ENCODE measurements around the gene CCR7. TPM values are rescaled to one million over a fixed set of nuclear protein-coding genes. Genes with fewer than 3 reads are reported as not detected.

CCR7 gene
- total and polyA plus RNA-seq, 2 of the 13 experiments (the other 11 are each of a cell fraction or from before 2014, with no cell fraction given) = 0.04 to 0.53 TPM

- TF ChIP-seq ZNF629 (CRISPR knock-in tag; conservative IDR thresholded peaks at IDR 0.05) (peak; percentile 57), ZBTB7A (CRISPR knock-in tag; IDR thresholded peaks at IDR 0.05) (no peak)
- WGBS (ENCODE audit: low lambda C conversion rate) = 94% methylated on average over 1 of the region's 1 CpG
- POLR2A ChIA-PET = no interaction called here
- Histone ChIP-seq H3K27me3 (ENCODE audit: control insufficient read depth in 1 of 2, insufficient read depth in 2 of 2, low read length in 2 of 2) (peaks cover 3 to 4% of the 10 kb centered on the region in 2 experiments; a peak in 1 of 5 replicates), H3K27ac (ENCODE audit: extremely low read length, insufficient read depth, low read length) (no peak overlapping the region), H3K36me3 (replicated peaks in 1 of 2; ENCODE audit: control insufficient read depth in 1 of 2, insufficient read depth in 2 of 2, low read length in 2 of 2) (no peaks in the 10 kb centered on the region), H3K4me1 (ENCODE audit: insufficient read depth, low read length) (peaks cover 88% of the 10 kb centered on the region), H2AFZ (ENCODE audit: low read length) (no peak overlapping the region), H3K9me3 (ENCODE audit: low read length) (no peaks in the 10 kb centered on the region), H3K4me3 (replicated peaks in 1 of 3; ENCODE audit: insufficient read depth in 1 of 3, low read depth in 2 of 3, low read length in 3 of 3) (no peak overlapping the region), H4K20me1 (ENCODE audit: insufficient read depth, low read length) (no peaks in the 10 kb centered on the region), H3K9ac (ENCODE audit: insufficient read depth, low read depth, low read length) (no peak overlapping the region), H3K4me2 (ENCODE audit: low read depth, low read length) (no peak overlapping the region), H3K79me2 (ENCODE audit: insufficient read depth, low read length) (no peaks in the 10 kb centered on the region)
- in situ Hi-C loops (cut with HindIII; ENCODE audit: extremely low pct_ligation_motif_present, low pct_unique_long_range_greater_than_20kb) = no loop called here
- no TSS peak for BruUV-seq (replicated peaks)
- intact Hi-C loops (cut with micrococcal nuclease; ENCODE audit: unreplicated experiment) = no loop called here
- no peak for ATAC-seq
- FAIRE-seq = no peak
- no peak for DNase-seq (ENCODE audit: low spot score)
- CTCF ChIA-PET (ENCODE audit: low intra/inter-chr PET ratio, low total read pairs) = no interaction called here
These were observed 9.0 kb downstream of the CCR7 start for GRCh38 chr17:40556198-40556661.

- Histone ChIP-seq H3K27me3 (ENCODE audit: control insufficient read depth in 1 of 2, insufficient read depth in 2 of 2, low read length in 2 of 2) (no peaks in the 10 kb centered on the region; a peak in 1 of 5 replicates), H3K79me2 (ENCODE audit: insufficient read depth, low read length) (no peaks in the 10 kb centered on the region), H3K9ac (ENCODE audit: insufficient read depth, low read depth, low read length) (no peak overlapping the region), H3K27ac (ENCODE audit: extremely low read length, insufficient read depth, low read length) (no peak overlapping the region), H3K9me3 (ENCODE audit: low read length) (no peaks in the 10 kb centered on the region), H4K20me1 (ENCODE audit: insufficient read depth, low read length) (no peaks in the 10 kb centered on the region), H3K36me3 (replicated peaks in 1 of 2; ENCODE audit: control insufficient read depth in 1 of 2, insufficient read depth in 2 of 2, low read length in 2 of 2) (no peaks in the 10 kb centered on the region), H3K4me3 (replicated peaks in 1 of 3; ENCODE audit: insufficient read depth in 1 of 3, low read depth in 2 of 3, low read length in 3 of 3) (no peak overlapping the region), H2AFZ (ENCODE audit: low read length) (no peak overlapping the region), H3K4me1 (ENCODE audit: insufficient read depth, low read length) (peaks cover 88% of the 10 kb centered on the region), H3K4me2 (ENCODE audit: low read depth, low read length) (no peak overlapping the region)
- 0 out of 2 replicates have a peak, but pooled peaks have one; percentile 32 for TF ChIP-seq ZNF274 (CRISPR knock-in tag; IDR thresholded peaks at IDR 0.05)
- TF ChIP-seq, protein P1, sequence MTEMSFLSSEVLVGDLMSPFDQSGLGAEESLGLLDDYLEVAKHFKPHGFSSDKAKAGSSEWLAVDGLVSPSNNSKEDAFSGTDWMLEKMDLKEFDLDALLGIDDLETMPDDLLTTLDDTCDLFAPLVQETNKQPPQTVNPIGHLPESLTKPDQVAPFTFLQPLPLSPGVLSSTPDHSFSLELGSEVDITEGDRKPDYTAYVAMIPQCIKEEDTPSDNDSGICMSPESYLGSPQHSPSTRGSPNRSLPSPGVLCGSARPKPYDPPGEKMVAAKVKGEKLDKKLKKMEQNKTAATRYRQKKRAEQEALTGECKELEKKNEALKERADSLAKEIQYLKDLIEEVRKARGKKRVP (CRISPR knock-in tag; IDR thresholded peaks at IDR 0.05) = no peak
- TF ChIP-seq GABPB1 (CRISPR knock-in tag; IDR thresholded peaks at IDR 0.05) = no peak
- POLR2A ChIA-PET = interaction anchor here (4.9 kb wide), 1 partner anchor 17 kb away, joined by 116 read pairs; no protein-coding TSS in a partner anchor
- FAIRE-seq = no peak
- in situ Hi-C loops (cut with HindIII; ENCODE audit: extremely low pct_ligation_motif_present, low pct_unique_long_range_greater_than_20kb) (no loop called here), intact Hi-C loops (cut with micrococcal nuclease; ENCODE audit: unreplicated experiment) (no loop called here)
- ATAC-seq = no peak
- BruUV-seq (replicated peaks) = no TSS peak
- CTCF ChIA-PET (ENCODE audit: low intra/inter-chr PET ratio, low total read pairs) = no interaction called here
- 96% methylated on average over 26 of the region's 26 CpGs for WGBS (ENCODE audit: low lambda C conversion rate)
- DNase-seq (ENCODE audit: low spot score) = no peak
These were observed 9.7 kb downstream of the CCR7 start for GRCh38 chr17:40555296-40556190.
